GM12801 (cell line): ENCODE measurements around the gene OASL.

Experiments
- TF ChIP-seq, protein P1 (sequence below): IDR thresholded peaks from one replicate; pipeline ENCODE4 v1.5.1; 2011; ENCODE audit warnings: control low read depth; ENCODE audit not compliant: insufficient read length; ENCODE audit errors: extremely low read depth

The OASL gene

DNA sequence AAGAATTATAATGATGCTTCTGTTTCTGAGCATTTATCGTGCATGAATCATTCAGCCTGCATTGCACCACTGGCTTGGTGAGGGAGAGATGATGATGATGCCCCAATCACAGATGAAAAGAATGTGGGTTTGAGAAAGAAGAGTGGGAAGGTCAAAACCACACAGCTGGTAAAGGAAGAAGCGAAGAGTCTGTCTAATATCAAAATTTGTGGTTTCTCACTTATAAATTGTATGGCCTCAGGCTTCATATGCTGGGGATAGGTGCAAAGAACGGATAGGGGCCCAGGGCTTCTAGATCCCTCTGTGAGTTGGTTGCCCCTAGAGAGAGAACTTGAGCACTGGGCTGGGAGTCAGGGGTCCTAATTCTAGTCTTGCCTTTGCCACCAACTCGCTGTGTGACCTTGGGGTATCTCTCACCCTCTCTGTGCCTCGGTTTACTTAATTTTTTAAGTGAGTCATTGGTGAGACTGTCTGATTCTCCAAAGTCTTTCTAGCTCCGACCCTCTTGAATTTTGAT, 2.2 kb downstream of the OASL start:
- TF ChIP-seq, protein P1, sequence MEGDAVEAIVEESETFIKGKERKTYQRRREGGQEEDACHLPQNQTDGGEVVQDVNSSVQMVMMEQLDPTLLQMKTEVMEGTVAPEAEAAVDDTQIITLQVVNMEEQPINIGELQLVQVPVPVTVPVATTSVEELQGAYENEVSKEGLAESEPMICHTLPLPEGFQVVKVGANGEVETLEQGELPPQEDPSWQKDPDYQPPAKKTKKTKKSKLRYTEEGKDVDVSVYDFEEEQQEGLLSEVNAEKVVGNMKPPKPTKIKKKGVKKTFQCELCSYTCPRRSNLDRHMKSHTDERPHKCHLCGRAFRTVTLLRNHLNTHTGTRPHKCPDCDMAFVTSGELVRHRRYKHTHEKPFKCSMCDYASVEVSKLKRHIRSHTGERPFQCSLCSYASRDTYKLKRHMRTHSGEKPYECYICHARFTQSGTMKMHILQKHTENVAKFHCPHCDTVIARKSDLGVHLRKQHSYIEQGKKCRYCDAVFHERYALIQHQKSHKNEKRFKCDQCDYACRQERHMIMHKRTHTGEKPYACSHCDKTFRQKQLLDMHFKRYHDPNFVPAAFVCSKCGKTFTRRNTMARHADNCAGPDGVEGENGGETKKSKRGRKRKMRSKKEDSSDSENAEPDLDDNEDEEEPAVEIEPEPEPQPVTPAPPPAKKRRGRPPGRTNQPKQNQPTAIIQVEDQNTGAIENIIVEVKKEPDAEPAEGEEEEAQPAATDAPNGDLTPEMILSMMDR: no peak

DNA sequence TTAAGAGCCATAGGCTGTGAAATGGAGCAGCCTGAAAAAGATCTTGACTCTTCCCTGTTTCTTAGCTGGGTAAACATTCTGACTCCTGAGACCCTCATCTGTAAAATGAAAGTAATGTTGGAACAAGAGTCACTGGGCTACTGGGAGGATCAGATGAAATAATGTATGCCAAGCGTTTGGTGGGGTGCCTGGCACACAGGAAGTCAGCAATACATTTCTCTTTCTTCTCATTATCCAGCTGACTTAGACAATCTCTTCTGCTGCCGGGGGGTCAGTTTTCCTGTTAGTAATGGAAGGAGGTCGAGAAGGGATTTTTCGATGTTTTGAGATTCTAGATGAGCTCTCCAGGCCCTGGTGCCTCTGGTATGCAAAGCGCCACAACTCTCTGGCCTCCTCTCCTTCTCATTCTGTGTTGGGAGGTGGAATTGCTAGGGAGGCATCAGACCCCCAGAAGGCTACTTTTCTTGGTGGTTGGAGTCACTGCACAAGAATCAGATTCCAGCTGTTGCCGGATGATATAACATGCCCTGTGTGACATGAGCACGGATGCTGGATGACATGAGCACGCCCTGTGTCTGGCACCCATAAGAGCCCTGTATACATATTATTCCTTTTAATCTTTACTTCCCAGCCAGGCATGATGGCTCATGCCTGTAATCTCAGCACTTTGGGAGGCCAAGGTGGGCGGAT, 4.3 kb downstream of the OASL start:
- TF ChIP-seq, protein P1: no peak

DNA sequence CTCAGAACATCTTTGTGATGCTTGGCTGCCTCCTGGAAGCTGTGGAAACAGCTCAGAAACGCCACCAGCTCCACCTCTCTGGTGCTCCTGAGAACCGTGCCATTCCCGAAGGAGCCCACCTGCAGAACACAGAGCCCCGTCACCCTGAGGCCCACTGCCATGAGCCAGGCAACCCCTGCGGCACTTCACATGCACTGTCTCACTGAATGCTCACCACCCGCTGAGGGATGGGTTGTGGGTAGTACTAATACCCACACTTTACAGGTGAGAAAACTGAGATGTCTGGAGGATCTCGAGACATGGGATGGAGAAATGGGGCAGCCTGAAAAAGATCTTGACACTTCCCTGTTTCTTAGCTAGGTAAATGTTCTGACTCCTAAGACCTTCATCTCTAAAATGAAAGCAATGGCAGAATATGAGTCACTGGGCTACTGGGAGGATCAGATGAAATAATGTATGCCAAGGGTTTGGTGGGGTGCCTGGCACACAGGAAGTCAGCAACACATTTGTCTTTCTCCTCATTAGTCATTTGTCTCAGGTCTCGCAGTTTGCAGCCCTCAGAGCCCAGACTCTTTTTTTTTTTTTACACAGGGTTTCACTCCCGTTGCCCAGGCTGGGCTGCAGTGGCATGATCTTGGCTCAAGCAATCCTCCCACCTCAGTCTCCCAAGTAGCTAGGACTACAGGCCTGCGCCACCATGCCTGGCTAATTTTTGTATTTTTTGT, 5.3 kb downstream of the OASL start:
- TF ChIP-seq, protein P1: no peak

DNA sequence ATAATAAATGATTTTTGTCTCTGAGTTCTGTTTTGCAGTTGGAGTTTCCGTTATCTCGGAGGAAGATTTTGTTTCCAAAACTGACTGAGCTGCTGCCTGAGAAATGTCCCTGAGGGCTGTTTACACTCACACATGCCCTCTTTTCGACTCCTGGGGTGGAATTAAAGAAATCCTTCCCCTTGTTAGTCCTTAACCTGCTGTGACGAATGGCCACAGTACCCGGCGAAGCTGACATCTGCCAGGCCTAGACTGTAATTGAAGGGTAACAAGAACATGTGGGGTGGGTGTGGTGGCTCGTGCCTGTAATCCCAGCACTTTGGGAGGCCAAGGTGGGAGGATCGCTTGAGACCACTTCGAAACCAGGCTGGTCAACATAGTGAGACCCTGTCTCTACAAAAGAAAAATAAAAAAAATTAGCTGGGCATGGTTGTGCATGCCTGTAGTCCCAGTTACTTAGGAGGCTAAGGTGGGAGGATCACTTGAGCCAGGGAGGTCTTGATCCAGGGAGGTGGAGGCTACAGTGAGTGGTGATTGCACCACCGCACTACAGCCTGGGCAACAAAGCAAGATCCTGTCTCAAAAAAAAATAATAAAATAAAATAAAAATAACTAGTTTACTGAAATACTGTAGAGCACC, 8.4 kb downstream of the OASL start:
- TF ChIP-seq, protein P1: no peak

DNA sequence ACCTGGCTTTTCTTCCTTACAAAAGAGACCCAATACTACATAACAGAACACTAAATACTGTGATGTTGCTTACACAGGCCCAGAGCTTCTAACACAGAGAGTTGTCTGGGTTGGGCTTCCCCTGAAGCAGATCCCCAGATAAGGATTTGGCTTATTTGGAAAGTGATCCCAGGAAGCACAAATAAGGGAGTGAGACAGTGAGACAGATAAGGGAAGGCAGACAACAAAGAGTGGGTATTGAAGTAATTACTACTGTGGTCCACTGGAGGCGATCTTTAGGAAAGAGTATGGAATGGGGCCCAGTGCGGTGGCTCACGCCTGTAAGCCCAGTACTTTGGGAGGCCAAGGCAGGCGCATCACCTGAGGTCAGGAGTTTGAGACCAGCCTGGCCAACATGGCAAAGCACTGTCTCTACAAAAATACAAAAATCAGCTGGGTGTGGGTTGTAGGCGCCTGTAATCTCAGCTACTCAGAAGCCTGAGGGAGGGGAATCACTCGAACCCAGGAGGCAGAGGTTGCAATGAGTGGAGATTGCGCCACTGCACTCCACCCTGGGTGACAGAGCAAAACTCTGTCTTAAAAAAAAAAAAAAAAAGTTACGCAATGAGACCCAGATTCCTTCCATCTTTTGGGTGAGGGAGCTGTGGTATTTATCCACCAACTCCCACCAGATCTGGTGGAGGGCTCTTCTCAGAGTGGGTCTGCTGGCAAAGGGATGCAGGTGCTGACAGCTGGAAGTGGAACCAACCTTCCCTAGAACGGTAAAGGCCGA, 12.6 kb downstream of the OASL start:
- TF ChIP-seq, protein P1: no peak

DNA sequence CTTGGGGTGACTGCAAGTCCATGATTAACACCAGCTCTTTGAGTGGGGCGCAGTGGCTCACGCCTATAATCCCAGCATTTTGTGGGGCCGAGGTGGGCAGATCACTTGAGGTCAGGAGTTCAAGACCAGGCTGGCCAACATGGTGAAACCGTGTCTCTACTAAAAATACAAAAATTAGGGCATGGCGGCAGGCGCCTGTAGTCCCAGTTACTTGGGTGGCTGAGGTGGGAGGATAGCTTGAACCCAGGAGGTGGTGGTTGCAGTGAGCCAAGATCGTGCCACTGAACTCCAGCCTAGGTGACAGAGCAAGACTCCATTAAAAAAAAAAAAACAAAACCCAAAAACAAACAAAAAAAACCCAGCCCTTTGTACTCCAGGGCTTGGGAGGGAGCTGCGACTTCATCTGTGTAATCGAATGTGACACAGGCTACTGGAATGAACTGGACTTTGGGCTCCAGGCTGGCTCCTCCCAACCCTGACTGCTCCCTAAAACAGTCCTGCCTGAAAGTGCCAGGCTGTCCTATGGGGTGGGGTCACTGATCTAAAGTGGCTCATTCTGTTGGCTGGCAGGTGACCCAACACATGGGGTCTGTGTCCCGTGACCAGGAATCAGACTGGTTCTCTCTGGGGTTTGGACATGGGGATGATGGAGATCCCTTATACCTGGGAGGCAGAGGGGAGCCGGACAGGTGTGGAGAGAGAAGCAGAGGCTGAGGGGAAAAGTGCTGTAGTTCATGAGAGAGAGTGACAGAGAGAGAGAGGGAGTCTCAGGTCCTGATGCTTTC, 13.4 kb downstream of the OASL start:
- TF ChIP-seq, protein P1: no peak
